GM19395 (cell line): Measurements from ENCODE around the gene PTPRJ.

Experiments
- ATAC-seq: cut with Tn5 transposase; IDR thresholded peaks from one replicate; pipeline ENCODE4 v1.9.1; 2021; ENCODE audit warnings: mild to moderate bottlenecking, moderate library complexity; ENCODE audit not compliant: unreplicated experiment

Gene PTPRJ

GRCh38 chr11:47967577-47968525 lies 12.5 kb upstream of the PTPRJ start:
- ATAC-seq: no peak

GRCh38 chr11:47969401-47969800 lies 11.0 kb upstream of the PTPRJ start:
- ATAC-seq: no peak

- no peak for ATAC-seq
Measured at GRCh38 chr11:47971501-47971900, 8.9 kb upstream of the PTPRJ start.

- ATAC-seq: no peak
Measured at GRCh38 chr11:47973173-47973572, 7.2 kb upstream of the PTPRJ start.

- no peak for ATAC-seq
Measured at GRCh38 chr11:47976931-47977330, 3.4 kb upstream of the PTPRJ start.

DNA sequence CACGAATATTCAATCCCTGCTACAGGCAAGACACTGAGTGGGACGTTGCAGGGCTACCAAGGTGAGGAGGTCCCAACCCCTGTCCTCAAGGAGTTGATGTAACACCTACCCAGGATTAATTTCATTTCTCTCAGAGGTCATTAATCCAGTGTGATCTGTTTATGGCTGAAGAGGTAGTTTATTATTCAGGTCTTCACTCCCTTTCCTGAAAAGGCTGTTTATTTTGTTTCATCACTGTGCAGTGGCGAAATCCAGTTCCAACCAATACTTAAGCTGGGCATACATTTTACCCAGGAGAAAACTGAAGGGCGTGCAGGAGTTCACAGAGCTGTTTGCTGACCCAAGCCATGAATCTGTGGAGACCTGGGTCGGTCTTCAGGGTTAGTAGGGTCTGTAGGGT lies 2.7 kb upstream of the PTPRJ start:
- no peak for ATAC-seq

GRCh38 chr11:47979378-47980087 lies 826 bp upstream of the PTPRJ start:
- no peak for ATAC-seq

DNA sequence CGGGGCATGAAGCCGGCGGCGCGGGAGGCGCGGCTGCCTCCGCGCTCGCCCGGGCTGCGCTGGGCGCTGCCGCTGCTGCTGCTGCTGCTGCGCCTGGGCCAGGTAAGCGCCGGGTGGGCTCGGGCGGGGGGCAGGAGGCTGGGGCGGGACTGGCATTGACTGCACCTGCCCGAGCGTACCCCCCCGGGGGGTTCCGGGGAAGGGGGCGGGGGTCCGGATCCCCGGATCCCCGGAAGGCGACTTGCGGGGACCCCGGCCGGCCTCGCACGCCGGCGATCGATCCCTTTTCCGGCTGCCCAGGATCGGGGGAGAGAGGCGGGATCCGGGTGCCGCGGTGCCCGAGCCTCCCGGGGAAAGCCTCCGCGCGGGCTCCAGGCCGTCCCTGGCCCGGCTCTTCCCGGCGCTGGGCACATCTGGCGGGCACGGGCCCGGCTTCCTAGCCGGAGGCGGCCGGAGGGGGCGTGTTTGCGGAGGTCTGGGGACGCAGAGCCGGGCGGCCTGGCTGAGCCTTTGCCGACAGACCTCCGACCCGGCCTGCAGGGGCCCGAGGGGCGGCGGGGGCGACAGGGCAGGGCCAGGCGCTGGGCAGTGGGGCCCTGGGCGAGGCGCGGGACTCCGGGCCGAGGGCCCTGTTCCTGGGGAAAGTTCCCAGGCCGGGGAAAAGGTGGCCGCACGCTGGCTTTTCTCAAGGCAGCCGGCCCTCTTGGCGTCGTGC lies 705 bp downstream of the PTPRJ start:
- ATAC-seq: peak; percentile 54

GRCh38 chr11:47981667-47982404 lies 1.5 kb downstream of the PTPRJ start:
- peak; percentile 9 for ATAC-seq

DNA sequence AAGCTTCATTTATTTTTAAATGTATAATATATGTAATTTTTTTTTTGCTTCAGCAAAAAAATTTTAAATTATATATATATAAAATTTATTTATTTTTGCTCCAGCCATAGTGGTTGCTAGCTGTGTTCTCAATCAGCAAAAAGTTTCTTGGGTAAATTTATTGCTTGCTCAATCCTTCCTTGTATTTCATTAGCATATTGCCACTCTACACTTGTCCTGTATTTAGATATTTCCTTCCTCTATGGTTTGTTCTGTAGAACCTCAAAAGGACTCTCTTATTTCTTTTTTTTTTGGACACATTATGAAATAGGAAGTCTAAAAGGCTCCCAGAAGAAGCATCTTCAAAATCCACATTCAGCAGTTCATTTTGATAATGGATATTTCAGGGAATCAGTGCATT lies 2.3 kb downstream of the PTPRJ start:
- ATAC-seq: no peak

DNA sequence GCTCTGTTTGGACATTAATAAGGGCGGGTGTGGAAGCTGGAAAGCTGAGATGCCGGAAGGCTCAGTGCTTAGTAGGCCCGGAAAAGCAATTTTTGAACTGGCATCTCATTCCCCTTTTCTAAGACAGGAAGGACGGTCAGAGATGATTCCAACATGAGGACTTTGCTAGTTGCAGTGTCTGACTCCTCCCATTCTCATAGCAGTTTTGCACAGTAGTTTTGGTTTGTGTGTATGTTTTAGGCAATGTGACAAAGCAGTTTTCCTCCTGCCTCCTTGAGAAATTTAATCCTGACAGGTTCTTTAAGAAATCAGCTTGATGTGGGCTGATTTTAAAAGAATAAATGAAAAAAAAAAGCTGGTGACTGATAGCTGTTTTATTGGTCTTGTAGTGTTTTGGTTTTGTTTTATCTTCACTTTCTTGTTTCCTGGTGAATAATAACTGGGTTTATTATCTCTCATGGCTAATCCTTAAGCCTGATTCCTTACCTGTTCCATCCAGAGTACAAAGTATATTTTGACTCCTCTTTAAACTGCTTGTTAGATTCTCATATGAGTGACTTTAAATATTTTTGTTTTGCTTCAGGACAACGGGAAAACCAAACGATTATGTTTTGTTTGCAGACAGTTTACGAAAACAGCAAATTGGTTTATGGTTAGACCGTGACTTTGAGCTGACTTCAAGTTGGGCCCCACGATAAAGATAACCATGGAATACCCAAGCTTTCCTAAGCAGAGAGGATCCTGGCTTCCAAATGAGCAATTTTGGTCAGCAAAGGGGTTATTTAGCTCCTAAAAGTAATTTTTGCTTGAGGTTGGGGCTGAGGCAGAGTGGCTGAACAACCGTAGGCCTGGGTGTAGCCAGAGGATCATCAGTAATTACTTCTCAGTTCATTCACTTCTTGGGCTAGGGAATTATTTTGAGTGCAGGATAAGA lies 3.4 kb downstream of the PTPRJ start:
- no peak for ATAC-seq

DNA sequence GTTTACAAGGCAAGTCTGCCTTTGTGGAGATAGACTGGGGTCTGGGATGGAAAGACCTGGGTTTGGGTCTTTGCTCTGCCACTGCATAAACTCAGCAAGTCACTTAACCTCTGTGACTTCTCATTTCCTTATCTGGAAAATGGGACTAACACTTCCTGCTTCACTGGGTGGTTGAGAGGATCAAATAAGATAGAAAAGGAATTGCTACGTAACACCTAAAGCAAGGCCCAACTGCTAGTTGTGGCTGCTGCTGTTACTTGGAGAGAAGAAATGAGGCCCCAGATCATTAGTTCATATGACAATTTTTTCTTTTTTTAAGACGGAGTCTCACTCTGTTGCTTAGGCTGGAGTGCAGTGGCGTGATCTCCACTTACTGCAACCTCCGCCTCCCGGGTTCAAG lies 5.9 kb downstream of the PTPRJ start:
- ATAC-seq: no peak

DNA sequence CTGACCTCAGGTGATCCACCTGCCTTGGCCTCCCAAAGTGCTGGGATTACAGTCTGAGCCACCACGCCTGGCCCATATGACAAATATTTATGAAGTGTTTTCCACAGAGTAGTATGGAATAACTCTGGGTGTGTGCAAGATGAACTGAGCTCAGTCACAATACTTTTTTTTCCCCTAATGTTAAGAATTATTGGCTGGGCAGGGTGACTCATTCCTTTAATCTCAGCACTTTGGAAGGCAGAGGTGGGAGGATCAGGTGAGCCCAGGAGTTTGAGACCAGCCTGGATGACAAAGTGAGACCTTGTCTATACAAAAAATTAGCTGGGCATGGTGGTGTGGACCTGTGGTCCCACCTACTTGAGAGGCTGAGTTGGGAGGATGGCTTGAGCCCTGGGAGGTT lies 6.4 kb downstream of the PTPRJ start:
- no peak for ATAC-seq

DNA sequence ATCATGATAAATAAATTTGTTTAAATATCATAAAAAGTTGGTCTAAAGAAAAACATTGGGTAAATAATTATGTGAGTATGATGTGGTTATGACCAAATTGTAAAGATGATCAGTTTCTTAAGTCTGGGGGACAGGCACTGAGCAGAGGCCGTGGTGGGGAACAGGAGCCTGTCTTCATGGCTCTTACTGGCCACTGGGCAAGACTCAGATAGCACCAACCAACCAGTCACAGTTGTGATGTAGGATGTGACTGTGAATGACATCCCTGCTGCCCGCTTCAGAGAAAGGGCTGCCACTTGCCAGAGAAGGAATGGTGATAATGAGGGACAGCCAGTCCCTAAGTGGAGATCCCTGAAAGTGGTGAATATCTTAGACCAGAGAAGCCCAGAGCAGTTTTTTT lies 7.0 kb downstream of the PTPRJ start:
- ATAC-seq: peak; percentile 57

- peak; percentile 6 for ATAC-seq
Measured at GRCh38 chr11:47987781-47988180, 7.4 kb downstream of the PTPRJ start.

DNA sequence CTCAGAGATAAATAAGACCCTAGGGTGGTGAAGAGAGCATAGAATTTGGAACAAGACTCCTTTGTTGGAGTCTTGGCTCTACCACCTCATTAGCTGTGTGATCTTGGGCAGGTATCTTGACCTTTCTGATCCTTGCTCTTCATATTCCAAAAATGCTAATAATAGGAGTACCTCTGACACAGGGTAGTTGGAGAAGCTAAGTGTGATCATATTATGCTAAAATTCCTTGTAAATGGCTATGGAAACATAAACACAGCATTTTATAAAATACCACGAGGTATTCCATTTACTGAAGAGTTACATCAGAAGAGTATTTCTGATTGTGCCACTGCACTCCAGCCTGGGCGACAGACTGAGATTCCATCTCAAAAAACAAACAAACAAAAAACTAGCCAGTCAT lies 9.4 kb downstream of the PTPRJ start:
- no peak for ATAC-seq

GRCh38 chr11:47991266-47991830 lies 11.0 kb downstream of the PTPRJ start:
- no peak for ATAC-seq

DNA sequence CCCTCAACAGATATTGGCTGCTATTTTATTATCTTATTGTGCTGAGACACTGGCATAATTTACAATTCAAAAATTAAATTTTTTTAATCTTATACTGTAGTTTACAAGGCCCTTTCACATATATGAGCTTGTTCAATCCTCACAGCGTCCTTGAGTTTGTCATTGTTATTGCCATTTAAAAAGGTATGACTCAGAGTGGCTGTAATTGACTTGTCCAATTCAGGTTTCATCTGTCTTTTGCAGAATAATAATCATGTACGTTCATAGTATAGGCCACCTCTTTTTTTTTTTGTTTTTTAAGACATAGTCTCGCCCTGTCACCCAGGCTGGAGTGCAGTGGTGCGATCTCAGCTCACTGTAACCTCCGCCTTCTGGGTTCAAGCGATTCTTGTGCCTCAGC lies 11.5 kb downstream of the PTPRJ start:
- no peak for ATAC-seq
